Measurements from ENCODE around the gene GPR42.
"Not testable (repeated sequence)": the region's sequence is repeated elsewhere in the genome, so short reads cannot be mapped to it uniquely, and the experiment has no call there.

GPR42 gene

GRCh38 chr19:35363711-35364425 is 7.0 kb upstream of the GPR42 start:
- DNase-seq = no peak

GRCh38 chr19:35365303-35365702 is 5.6 kb upstream of the GPR42 start:
- no peak for DNase-seq

- DNase-seq = no peak
Measured at GRCh38 chr19:35368378-35368777, 2.5 kb upstream of the GPR42 start.

DNA sequence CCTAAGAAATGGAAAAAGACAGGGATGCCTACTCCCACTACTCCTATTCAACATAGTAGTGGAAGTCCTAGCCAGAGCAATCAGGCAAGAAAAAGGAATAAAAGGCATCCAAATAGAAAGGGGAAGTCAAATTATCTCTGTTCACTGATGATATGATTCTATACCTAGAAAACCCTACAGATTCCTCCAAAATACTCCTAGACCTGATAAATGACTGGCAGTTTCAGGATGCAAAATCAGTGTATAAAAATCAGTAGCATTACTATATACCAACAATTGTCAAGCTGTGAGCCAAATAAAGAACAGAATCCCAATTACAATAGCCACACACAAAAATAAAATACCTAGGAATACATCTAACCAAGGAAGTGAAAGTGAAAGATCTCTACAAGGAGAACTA is 1.3 kb upstream of the GPR42 start:
- no peak for DNase-seq

GRCh38 chr19:35373492-35373891 is 2.6 kb downstream of the GPR42 start:
- no peak for DNase-seq

DNA sequence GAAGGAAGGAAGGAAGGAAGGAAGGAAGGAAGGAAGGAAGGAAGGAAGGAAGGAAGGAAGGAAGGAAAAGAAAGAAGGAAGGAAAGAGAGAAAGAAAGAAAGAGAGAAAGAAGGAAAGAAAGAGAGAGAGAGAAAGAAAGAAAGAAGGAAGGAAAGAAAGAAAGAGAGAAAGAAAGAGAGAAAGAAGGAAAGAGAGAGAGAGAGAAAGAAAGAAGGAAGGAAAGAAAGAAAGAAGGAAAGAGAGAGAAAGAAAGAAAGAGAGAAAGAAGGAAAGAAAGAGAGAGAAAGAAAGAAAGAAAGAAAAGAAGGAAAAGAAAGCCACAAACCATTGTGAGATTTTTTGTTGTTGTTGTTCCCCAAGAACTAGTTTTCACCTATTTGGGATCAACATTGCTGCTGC is 3.2 kb downstream of the GPR42 start:
- DNase-seq = not testable (repeated sequence)

DNA sequence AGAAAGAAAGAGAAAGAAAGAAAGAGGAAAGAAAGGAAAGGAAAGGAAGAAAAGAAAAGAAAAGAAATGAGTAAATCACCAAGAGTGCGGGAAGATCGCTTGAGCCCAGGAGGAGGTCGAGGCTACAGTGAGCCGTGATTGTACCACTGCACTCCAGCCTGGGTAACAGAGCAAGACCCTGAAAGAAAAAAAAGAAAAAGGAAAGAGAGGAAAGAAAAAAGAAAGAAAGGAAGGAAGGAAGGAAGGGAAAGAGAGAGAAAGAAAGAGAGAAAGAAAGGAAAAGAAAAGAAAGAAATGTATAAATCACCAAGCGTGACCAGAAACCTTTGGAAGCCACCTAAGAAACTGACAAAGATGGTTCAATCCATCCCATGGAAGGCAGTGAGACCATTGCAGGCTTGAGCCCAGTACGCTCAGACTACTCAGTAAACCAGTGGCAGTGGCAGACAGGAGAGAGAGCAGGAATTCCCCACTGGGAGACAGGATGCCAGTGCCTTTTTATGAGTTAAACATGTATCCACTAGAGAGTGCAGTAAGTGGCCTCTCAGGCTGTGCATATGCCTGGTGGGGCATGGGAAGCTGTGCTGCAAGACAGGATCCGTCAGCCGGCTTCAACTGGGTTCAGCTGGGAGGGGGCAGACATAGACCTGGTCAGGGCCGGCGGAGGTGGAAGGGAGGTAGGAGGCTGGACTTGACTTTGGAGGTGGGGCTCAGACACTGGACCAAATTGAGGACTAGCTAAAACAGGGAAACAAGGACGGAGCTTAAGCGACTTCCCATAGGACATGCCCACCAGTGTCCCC is 4.8 kb downstream of the GPR42 start:
- no peak for DNase-seq

DNA sequence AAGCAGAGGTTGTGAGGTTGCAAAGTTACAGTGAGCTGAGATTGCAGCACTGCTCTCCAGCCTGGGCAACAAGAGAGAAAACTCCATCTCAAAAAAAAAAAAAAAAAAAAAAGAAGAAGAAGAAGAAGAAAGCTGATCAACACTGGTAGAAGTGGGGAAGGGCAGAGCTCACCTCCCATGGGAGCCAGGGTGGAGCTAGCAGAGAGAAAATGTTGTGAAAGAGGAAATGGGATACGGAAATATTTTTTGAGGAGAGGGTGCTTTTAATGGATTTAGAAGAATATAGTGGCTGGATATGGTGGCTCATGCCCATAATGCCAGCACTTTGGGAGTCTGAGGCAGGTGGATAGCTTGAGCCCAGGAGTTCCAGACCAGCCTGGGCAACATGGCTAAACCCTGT is 6.8 kb downstream of the GPR42 start:
- DNase-seq = no peak

GRCh38 chr19:35378356-35378755 is 7.5 kb downstream of the GPR42 start:
- no peak for DNase-seq

DNA sequence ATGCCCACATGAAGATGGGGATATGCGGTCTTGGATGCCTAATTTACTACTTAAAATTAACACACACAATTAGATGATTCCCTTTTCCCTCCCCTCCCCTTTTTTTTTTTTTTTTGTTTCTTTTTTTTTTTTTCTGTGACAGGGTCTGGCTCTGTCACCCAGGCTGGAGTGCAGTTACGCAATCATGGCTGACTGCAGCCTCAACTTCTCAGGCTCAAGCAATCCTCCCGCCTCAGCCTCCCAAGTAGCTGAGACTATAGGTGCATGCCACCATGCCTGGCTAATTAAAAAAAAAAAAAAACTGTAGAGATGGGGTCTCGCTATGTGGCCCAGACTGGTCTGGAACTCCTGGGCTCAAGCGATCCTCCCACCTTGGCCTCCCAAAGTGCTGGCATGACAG is 8.7 kb downstream of the GPR42 start:
- not testable (repeated sequence) for DNase-seq

GRCh38 chr19:35379992-35380391 is 9.1 kb downstream of the GPR42 start:
- no peak for DNase-seq

- no peak for DNase-seq
Measured at GRCh38 chr19:35380450-35381124, 9.7 kb downstream of the GPR42 start.

DNA sequence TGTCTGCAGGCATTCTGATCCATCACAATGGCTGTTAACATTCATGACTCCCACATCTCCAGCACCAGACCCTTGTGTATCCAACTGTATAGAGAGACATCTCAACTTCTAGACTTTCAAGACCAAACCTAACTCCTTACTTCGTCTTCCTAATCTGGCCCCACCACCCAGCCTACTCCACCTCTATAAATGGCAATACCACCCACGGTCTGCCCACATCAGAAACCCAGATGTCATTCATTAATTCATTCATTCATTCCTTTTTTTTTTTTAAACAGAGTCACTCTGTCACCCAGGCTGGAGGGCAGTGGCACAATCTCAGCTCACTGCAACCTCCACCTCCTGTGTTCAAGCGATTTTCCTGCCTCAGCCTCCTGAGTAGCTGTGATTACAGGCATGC is 10.4 kb downstream of the GPR42 start:
- no peak for DNase-seq

DNA sequence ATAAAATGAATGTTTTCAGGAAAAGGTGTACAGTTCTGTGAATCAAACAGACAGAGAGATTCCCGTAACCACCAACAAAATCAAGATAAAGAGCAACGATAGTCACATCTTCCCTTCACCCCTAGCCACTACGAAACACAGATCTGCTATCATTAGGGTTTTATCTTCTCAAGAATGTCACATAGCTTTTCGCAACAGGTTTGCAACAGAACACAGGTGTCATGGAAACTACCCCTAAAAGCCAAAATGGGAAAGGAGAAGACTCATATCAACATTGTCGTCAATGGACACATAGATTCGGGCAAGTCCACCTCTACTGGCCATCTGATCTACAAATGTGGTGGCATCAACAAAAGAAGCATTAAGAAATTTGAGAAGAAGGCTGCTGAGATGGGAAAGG is 11.1 kb downstream of the GPR42 start:
- DNase-seq = no peak

- DNase-seq = no peak
Measured at GRCh38 chr19:35383536-35383935, 12.7 kb downstream of the GPR42 start.

DNA sequence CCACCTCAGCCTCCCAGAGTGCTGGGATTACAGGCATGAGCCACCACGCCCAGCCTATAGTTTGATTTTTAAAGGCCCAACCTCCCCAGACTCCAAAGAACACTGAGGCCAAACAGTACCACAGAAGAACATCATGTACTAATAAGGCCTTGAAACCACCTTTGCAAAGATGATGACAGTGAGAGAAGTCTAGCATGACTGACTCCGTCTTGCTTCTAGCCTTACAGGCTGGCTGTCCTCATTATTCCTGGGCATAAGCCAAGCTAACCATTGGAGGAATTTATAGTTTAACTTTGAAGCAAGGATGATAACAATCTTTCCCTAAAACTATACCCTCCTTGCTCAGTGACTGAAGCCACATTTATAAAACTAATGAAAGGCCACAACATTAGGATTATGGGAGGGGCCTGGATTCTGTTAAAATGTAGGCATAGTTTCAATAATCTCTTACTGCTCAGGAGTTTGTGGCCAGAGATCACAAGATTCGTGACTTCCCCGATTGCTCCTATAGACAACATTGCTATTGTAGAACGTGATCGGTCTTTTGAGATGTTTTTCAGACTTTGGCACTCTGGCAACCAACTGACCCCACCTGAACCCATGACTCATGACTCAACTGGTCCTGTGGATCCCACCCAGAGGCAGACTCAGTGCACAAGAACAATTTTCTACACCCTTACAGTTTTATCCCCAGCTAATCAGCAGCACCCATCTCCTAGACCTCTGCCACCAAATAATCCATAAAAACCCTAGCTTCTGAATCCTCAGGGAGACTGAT is 17.6 kb downstream of the GPR42 start:
- DNase-seq = no peak

DNA sequence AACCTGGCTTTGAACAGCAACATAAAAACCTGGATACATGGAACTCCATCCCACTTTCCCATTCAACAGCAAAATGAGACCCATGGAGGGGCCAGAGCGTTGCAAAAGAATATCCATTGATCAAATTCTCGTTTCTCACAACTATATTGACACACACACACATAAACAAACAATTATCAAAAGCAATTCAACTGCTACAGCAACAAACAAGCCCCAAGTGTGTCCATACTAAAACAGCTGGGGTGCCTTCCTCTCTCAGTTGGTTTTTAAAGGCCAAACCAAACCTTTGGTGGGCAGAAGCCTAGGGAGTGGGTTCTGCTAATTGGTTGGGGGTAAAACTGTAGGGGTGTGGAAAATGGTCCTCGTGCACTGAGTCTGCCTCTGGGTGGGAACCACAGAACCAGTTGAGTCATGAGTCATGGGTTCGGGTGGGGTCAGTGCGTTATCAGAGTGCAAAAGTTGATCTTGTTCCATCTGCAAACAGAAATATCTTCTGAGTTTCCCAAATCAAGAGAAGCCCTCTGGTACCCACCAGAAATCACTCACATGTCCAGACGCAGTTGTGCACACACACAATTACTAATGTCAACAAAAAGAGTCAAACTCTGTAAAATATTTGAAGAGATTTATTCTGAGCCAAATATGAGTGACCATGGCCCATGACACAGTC is 18.5 kb downstream of the GPR42 start:
- DNase-seq = no peak

DNA sequence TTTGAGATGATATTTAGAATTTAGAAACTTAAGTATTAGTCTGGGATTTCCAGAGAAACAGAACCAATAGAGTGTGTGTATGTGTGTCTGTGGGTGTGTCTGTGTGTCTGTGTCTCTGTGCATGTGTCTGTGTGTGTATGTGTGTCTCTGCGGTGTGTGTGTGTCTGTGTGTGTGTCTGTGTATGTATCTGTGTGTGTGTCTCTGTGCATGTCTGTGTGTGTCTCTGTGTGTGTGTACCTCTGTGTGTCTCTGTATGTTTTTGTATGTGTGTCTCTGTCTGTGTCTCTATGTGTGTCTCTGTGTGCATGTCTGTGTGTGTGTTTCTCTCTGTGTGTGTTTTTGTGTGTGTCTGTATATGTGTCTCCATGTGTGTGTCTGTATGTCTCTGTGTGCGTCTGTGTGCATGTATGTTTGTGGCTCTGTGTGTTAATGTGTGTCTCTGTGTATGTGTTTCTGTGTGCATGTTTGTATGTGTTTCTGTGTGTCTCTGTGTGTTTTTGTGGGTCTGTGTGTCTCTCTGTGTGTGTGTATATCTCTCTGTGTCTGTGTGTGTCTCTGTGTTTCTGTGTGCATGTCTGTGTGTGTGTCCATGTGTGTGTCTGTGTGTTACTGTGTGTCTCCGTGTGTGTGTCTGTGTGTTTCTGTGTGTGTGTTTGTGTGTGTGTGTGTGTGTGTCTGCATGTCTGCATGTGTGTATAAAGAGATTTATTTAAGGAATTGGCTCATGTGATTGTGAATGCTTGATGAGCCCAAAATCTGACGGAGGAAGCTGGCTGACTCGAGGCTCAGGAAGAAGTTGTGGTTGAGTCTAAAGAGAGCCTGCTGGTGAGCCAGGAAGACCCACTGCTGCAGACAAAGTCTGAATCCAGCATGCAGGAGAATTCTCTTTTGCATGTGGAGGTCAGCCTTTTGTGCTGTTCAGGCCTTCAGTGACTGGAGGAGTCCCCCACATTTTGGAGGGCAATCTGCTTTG is 22.2 kb downstream of the GPR42 start:
- DNase-seq = no peak

- no peak for DNase-seq
Measured at GRCh38 chr19:35395382-35396199, 24.7 kb downstream of the GPR42 start.

GRCh38 chr19:35396240-35396885 is 25.5 kb downstream of the GPR42 start:
- DNase-seq = no peak

Measured in CD4-positive, alpha-beta T cell treated with Interleukin-4 for 4 hours (primary cell).